H9 (cell line): Measurements from ENCODE around the gene ZP1. TPM values are rescaled to one million over a fixed set of nuclear protein-coding genes. Genes with fewer than 3 reads are reported as not detected.

Source experiments
- DNase-seq: peaks from one replicate; pipeline ENCODE4 v3.0.0-alpha.2; 2017
- H2AFZ ChIP-seq: one replicate; pipeline ENCODE4 v1.6.1; 2013; ENCODE audit warnings: mild to moderate bottlenecking, low read length, control low read depth, moderate library complexity
- H2AK5ac ChIP-seq: 2 replicates; pipeline ENCODE4 v1.6.1; 2013; ENCODE audit warnings: low read length, control low read depth, mixed read lengths; ENCODE audit not compliant: insufficient read length
- H2BK120ac ChIP-seq: one replicate; pipeline ENCODE4 v1.6.1; 2013; ENCODE audit warnings: low read depth, mild to moderate bottlenecking, low read length, control low read depth, inconsistent platforms; ENCODE audit not compliant: poor library complexity, severe bottlenecking
- H2BK12ac ChIP-seq: 2 replicates; pipeline ENCODE4 v1.6.1; 2013; ENCODE audit warnings: low read length, control low read depth, mixed read lengths, low read depth; ENCODE audit not compliant: insufficient read length
- H2BK15ac ChIP-seq: 2 replicates; pipeline ENCODE4 v1.6.1; 2013; ENCODE audit warnings: low read depth, low read length, control low read depth
- H2BK20ac ChIP-seq: one replicate; pipeline ENCODE4 v1.6.1; 2013; ENCODE audit warnings: low read depth, mild to moderate bottlenecking, low read length, control low read depth, inconsistent platforms; ENCODE audit not compliant: poor library complexity, severe bottlenecking
- H2BK5ac ChIP-seq: 2 replicates; pipeline ENCODE4 v1.6.1; 2013; ENCODE audit warnings: low read length, control low read depth, mixed read lengths; ENCODE audit not compliant: insufficient read length
- H3K14ac ChIP-seq: 2 replicates; pipeline ENCODE4 v1.6.1; 2013; ENCODE audit warnings: low read length, control low read depth; ENCODE audit not compliant: insufficient read depth
- H3K18ac ChIP-seq: 2 replicates; pipeline ENCODE4 v1.6.1; 2013; ENCODE audit warnings: low read depth, mild to moderate bottlenecking, mixed read lengths, low read length, control low read depth; ENCODE audit not compliant: insufficient read length
- H3K23ac ChIP-seq: 2 replicates; pipeline ENCODE4 v1.6.1; 2013; ENCODE audit warnings: low read length, control low read depth, mixed read lengths, low read depth; ENCODE audit not compliant: insufficient read length
- H3K23me2 ChIP-seq: 2 replicates; pipeline ENCODE4 v1.6.1; 2013; ENCODE audit warnings: low read depth, mild to moderate bottlenecking, mixed read lengths, low read length, control low read depth; ENCODE audit not compliant: insufficient read length, poor library complexity, severe bottlenecking
- H3K27ac ChIP-seq: 2 replicates; pipeline ENCODE4 v1.5.1; 2013; ENCODE audit warnings: low read length, control low read depth, mixed read lengths, low read depth; ENCODE audit not compliant: insufficient read length
- H3K27me3 ChIP-seq: 2 replicates; pipeline ENCODE4 v1.6.1; 2013; ENCODE audit warnings: low read length, control low read depth, inconsistent platforms; ENCODE audit not compliant: insufficient read depth
- H3K4ac ChIP-seq: 2 replicates; pipeline ENCODE4 v1.6.1; 2013; ENCODE audit warnings: low read depth, mild to moderate bottlenecking, control low read depth, inconsistent platforms, low read length, moderate library complexity
- H3K4me1 ChIP-seq: 2 replicates; pipeline ENCODE4 v1.6.1; 2013; ENCODE audit warnings: low read length, control low read depth, inconsistent platforms; ENCODE audit not compliant: insufficient read depth
- H3K4me2 ChIP-seq: 2 replicates; pipeline ENCODE4 v1.6.1; 2013; ENCODE audit warnings: low read length, control low read depth, mixed read lengths; ENCODE audit not compliant: insufficient read length, insufficient read depth
- H3K56ac ChIP-seq: 2 replicates; pipeline ENCODE4 v1.6.1; 2013; ENCODE audit warnings: low read depth, mild to moderate bottlenecking, mixed read lengths, low read length, control low read depth; ENCODE audit not compliant: insufficient read length
- H3K79me1 ChIP-seq: 2 replicates; pipeline ENCODE4 v1.6.1; 2013; ENCODE audit warnings: low read depth, mild to moderate bottlenecking, moderate library complexity, low read length, control low read depth, inconsistent platforms; ENCODE audit not compliant: insufficient read depth, poor library complexity, severe bottlenecking
- H3K79me2 ChIP-seq: 2 replicates; pipeline ENCODE4 v1.6.1; 2013; ENCODE audit warnings: low read length, control low read depth, inconsistent platforms; ENCODE audit not compliant: insufficient read depth
- H3K9ac ChIP-seq: 2 replicates; pipeline ENCODE4 v1.6.1; 2013; ENCODE audit warnings: low read length, control low read depth, mixed read lengths; ENCODE audit not compliant: insufficient read length; ENCODE audit errors: extremely low read depth
- H3K9me3 ChIP-seq: one replicate; pipeline ENCODE4 v1.6.1; 2013; ENCODE audit warnings: low read depth, low read length, inconsistent platforms; ENCODE audit not compliant: control insufficient read depth
- H3T11ph ChIP-seq: one replicate; pipeline ENCODE4 v1.6.1; 2013; ENCODE audit warnings: mild to moderate bottlenecking, low read length, control low read depth, inconsistent platforms
- H4K20me1 ChIP-seq: one replicate; pipeline ENCODE4 v1.6.1; 2013; ENCODE audit not compliant: control insufficient read depth, insufficient read length, insufficient read depth
- H4K5ac ChIP-seq: 2 replicates; pipeline ENCODE4 v1.6.1; 2013; ENCODE audit warnings: low read depth, mild to moderate bottlenecking, mixed read lengths, low read length, control low read depth; ENCODE audit not compliant: insufficient read length
- H4K8ac ChIP-seq: replicated peaks from 2 replicates; pipeline ENCODE4 v1.6.1; 2013; ENCODE audit warnings: low read length, control low read depth, mixed read lengths, low read depth; ENCODE audit not compliant: insufficient read length
- H4K91ac ChIP-seq: 2 replicates; pipeline ENCODE4 v1.6.1; 2013; ENCODE audit warnings: low read depth, mild to moderate bottlenecking, moderate library complexity, mixed read lengths, low read length, control low read depth; ENCODE audit not compliant: insufficient read length
- H3K27ac Mint-ChIP-seq, 3 experiments: 2 replicates in 2 of 3; 3 replicates in 1 of 3; pipeline ENCODE4 v1.8.0; 2020 to 2021; ENCODE audit warnings: mixed read lengths in 3 of 3, mild to moderate bottlenecking in 1 of 3, moderate library complexity in 1 of 3
- H3K27me3 Mint-ChIP-seq: 2 replicates; pipeline ENCODE4 v1.8.0; 2021; ENCODE audit warnings: low read depth, mild to moderate bottlenecking, moderate library complexity, mixed read lengths
- H3K36me3 Mint-ChIP-seq, 3 experiments: 2 replicates in 2 of 3; 3 replicates in 1 of 3; pipeline ENCODE4 v1.8.0; 2020 to 2021; ENCODE audit warnings: low read depth in 3 of 3, mixed read lengths in 3 of 3; ENCODE audit not compliant: insufficient read depth in 1 of 3
- H3K4me1 Mint-ChIP-seq, 2 experiments: 2 replicates each; pipeline ENCODE4 v1.8.0; 2020; ENCODE audit warnings: mixed read lengths in 2 of 2
- H3K4me3 Mint-ChIP-seq, 2 experiments: 2 replicates in 1 of 2; 3 replicates in 1 of 2; pipeline ENCODE4 v1.8.0; 2020 to 2021; ENCODE audit warnings: mild to moderate bottlenecking in 2 of 2, mixed read lengths in 2 of 2, moderate library complexity in 1 of 2
- H3K9me3 Mint-ChIP-seq, 2 experiments: 2 replicates in 1 of 2; 3 replicates in 1 of 2; pipeline ENCODE4 v1.8.0; 2020; ENCODE audit warnings: mild to moderate bottlenecking in 2 of 2, mixed read lengths in 2 of 2, moderate library complexity in 1 of 2
- WGBS: extraction: QIAGEN DNeasy Blood & Tissue Kit; methylation state at CpG from one replicate; pipeline ENCODE4 v1.1.7; 2013; ENCODE audit warnings: missing lambda C conversion rate, low lambda C conversion rate, mixed read lengths; ENCODE audit not compliant: insufficient read length; ENCODE audit errors: extremely low coverage; 5-methylcytosine and 5-hydroxymethylcytosine counted together
- total RNA-seq: library from RNA; stranded (reverse); gene quantifications from 2 replicates; pipeline ENCODE4 v1.2.1, GENCODE V29; 2021
- TF ChIP-seq, protein P1 (sequence below): fragments of 200-600 bp; sonication (generic); conservative IDR thresholded peaks from 3 replicates; pipeline ENCODE4 v1.8.0; 2021; ENCODE audit warnings: antibody characterized with exemption, mild to moderate bottlenecking

ZP1 gene
- total RNA-seq, 1 experiment from 2014 or later, result not detected

GRCh38 chr11:60873533-60873932 is 6.2 kb downstream of the ZP1 start:
- no peak overlapping the region for H3K23ac ChIP-seq
- H2BK12ac ChIP-seq, result no peak overlapping the region
- no peaks in the 10 kb centered on the region for H3K9me3 ChIP-seq
- no peaks in the 10 kb centered on the region for H4K20me1 ChIP-seq
- H2BK15ac ChIP-seq, result no peak overlapping the region
- no peak overlapping the region for H2AK5ac ChIP-seq
- no peaks in the 10 kb centered on the region; the same call in 1 of the 2 replicates for H3K27me3 Mint-ChIP-seq
- H2BK20ac ChIP-seq, result no peak overlapping the region
- TF ChIP-seq, protein P1, sequence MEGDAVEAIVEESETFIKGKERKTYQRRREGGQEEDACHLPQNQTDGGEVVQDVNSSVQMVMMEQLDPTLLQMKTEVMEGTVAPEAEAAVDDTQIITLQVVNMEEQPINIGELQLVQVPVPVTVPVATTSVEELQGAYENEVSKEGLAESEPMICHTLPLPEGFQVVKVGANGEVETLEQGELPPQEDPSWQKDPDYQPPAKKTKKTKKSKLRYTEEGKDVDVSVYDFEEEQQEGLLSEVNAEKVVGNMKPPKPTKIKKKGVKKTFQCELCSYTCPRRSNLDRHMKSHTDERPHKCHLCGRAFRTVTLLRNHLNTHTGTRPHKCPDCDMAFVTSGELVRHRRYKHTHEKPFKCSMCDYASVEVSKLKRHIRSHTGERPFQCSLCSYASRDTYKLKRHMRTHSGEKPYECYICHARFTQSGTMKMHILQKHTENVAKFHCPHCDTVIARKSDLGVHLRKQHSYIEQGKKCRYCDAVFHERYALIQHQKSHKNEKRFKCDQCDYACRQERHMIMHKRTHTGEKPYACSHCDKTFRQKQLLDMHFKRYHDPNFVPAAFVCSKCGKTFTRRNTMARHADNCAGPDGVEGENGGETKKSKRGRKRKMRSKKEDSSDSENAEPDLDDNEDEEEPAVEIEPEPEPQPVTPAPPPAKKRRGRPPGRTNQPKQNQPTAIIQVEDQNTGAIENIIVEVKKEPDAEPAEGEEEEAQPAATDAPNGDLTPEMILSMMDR, result no peak
- H4K91ac ChIP-seq, result no peak overlapping the region
- H3K36me3 Mint-ChIP-seq, result no peaks in the 10 kb centered on the region
- peaks cover 8 to 9% of the 10 kb centered on the region in 2 experiments for H3K4me1 Mint-ChIP-seq
- H3K23me2 ChIP-seq, result no peaks in the 10 kb centered on the region
- no peaks in the 10 kb centered on the region for H3K79me1 ChIP-seq
- H3K9me3 Mint-ChIP-seq, result no peaks in the 10 kb centered on the region
- no peak overlapping the region; a peak in 1 of 7 replicates for H3K27ac Mint-ChIP-seq
- H3K79me2 ChIP-seq, result no peaks in the 10 kb centered on the region
- no peak overlapping the region for H3K18ac ChIP-seq
- H3K4ac ChIP-seq, result no peak overlapping the region
- H3K4me2 ChIP-seq, result no peak overlapping the region
- no peak overlapping the region for H2BK5ac ChIP-seq
- H3K14ac ChIP-seq, result no peak overlapping the region; the same call in 1 of the 2 replicates
- H3K4me1 ChIP-seq, result peaks cover 2% of the 10 kb centered on the region; the same call in 1 of the 2 replicates
- no peak overlapping the region for H3K27ac ChIP-seq
- no peaks in the 10 kb centered on the region for H3K27me3 ChIP-seq
- no peak overlapping the region for H3T11ph ChIP-seq
- no peak overlapping the region for H3K56ac ChIP-seq
- no CpG with 5 or more reads among the region's 12 CpGs for WGBS
- no peak overlapping the region for H4K5ac ChIP-seq
- DNase-seq, result no peak
- no peak overlapping the region for H3K4me3 Mint-ChIP-seq
- H3K9ac ChIP-seq, result no peak overlapping the region
- no peak overlapping the region for H4K8ac ChIP-seq
- H2BK120ac ChIP-seq, result no peak overlapping the region
- H2AFZ ChIP-seq, result no peak overlapping the region
